GM13977 (cell line): ENCODE measurements around the gene PKN3.

ENCODE experiments used
- DNase-seq: peaks from one replicate; pipeline ENCODE4 v3.0.0; 2012; ENCODE audit warnings: low spot score
- in situ Hi-C: fragments of 300-500 bp; cut with MboI; formaldehyde crosslinking; loops from one replicate; pipeline ENCODE4 v1.12.0; 2022; ENCODE audit warnings: low sequenced_read_pairs, low pct_unique_long_range_greater_than_20kb, mixed read lengths, inconsistent platforms; ENCODE audit not compliant: unreplicated experiment
- TF ChIP-seq, protein P1 (sequence below): IDR thresholded peaks from 2 replicates; pipeline ENCODE4 v1.5.1; 2012; ENCODE audit warnings: mild to moderate bottlenecking, control low read depth; ENCODE audit not compliant: insufficient read depth; ENCODE audit errors: extremely low read depth, missing control alignments

Gene PKN3

DNA sequence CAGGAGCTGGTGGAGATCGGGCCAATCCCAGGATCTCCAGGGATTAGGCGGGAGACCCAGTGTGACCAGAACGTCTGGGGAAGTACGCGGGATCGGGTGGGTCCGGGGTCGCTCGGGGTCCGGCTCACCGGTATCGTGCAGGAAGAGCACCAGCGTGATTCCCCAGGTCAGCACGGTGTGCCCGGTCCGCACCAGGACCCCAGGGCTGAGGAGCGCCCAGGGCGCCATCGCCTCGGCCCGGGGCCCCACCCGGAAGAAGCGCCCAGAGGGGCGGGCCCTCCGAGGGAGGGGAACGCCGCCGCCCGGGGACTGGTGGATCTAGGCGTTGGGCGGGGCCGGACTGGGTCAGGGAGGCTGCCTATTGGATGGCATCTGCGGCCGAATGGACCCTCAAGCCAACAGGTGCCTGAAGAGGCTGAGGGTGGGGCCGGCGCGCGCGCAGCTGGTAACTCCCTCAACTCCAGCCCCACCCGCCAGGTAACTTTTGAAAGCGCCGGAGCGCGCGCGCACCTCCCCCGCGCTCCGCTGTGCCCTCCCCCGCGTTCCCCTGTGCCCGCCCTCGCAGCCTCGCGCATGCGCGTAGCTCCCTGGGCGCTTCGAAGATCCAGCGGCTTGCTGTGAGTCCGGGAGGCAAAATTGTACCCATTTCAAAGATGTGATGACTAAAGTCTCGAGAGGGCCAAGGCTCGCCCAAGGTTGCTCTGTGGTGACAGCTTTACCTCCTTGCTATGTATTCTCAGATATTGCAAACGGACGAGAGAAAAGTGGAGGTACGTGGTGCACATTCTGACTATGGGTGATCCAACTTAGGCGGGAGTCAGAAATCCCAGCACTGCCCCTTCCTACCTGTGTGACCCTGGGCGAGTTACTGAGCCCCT lies 21.8 kb downstream of the PKN3 start, which contains the start of gene ZDHHC12:
Gene ZDHHC12 (minus strand): TSS at position 262 of the 878 bp plus-strand sequence. CDS start 34 bp downstream, at position 228.
- TF ChIP-seq, protein P1, sequence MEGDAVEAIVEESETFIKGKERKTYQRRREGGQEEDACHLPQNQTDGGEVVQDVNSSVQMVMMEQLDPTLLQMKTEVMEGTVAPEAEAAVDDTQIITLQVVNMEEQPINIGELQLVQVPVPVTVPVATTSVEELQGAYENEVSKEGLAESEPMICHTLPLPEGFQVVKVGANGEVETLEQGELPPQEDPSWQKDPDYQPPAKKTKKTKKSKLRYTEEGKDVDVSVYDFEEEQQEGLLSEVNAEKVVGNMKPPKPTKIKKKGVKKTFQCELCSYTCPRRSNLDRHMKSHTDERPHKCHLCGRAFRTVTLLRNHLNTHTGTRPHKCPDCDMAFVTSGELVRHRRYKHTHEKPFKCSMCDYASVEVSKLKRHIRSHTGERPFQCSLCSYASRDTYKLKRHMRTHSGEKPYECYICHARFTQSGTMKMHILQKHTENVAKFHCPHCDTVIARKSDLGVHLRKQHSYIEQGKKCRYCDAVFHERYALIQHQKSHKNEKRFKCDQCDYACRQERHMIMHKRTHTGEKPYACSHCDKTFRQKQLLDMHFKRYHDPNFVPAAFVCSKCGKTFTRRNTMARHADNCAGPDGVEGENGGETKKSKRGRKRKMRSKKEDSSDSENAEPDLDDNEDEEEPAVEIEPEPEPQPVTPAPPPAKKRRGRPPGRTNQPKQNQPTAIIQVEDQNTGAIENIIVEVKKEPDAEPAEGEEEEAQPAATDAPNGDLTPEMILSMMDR, result no peak
- in situ Hi-C loops, result no loop called here
- DNase-seq, result peak; percentile 100

DNA sequence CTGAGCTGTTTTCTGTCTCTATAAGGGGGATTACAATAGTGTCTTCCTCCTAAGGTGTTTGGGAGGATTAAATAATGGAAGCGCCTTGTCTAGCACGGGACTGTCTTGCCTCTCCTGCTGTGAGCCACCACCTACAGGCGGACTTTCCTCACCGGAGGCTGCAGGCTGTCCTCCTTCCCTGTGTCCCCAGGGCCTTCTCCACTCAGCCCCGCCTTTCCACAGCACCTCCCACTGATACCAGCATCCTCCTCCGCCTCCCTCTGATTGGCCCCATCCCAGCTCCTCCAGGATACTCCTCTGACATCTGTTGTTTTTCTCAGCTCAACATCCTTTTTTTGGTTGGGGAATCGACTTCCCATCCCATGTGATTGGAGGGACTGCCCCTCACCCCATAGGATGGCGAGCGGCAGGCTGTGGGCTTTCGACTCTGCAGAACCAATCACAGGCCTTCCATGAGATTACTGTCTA lies 22.5 kb downstream of the PKN3 start:
- TF ChIP-seq, protein P1, result no peak
- peak; percentile 73 for DNase-seq
- in situ Hi-C loops, result no loop called here

- DNase-seq, result no peak
- TF ChIP-seq, protein P1, result no peak
- in situ Hi-C loops, result no loop called here
Measured at GRCh38 chr9:128727640-128728248, 25.4 kb downstream of the PKN3 start.

DNA sequence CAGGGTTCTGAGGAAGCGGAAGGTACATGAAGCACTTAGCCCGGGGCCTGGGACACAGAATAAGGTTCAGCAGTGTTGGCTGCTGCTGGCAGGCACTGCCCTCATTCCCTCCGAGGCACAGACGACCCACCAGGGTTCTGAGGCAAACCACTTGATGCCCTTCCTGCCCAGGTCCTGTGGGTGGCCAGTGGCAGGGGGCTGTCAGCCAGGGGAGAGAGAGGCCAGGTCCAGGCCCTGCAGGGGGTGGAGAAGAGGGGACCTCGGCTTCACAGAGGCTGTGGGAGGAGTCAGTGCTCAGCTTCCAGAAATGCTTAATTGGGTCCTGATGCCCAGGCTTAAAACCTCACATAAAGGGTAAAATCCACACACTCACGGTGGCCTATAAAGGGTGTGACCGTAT lies 26.0 kb downstream of the PKN3 start:
- in situ Hi-C loops, result no loop called here

DNA sequence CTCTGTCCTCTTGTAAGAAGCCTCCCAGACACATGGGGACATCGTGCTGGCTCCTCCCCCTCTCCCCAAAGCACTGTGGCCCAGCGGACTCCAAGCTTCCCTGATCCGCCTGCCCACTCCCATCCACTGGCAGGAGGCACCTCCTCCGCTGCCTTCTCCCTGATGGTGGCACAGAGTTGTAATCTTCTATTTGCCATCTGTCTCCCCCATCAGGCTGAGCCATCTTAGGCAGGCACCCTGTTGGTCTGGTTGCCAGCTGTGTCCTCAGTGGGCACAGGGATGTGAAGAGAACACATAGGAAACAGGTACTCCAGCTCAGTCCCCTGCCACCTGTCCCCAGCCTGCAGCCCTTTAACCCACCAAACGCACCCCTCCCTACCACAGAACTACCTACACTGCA lies 27.0 kb downstream of the PKN3 start:
- TF ChIP-seq, protein P1, result no peak
- in situ Hi-C loops, result no loop called here
- DNase-seq, result no peak

More for the DNA sequence above, 26.0 kb downstream of the PKN3 start:
- DNase-seq, result no peak
- TF ChIP-seq, protein P1, result no peak

DNA sequence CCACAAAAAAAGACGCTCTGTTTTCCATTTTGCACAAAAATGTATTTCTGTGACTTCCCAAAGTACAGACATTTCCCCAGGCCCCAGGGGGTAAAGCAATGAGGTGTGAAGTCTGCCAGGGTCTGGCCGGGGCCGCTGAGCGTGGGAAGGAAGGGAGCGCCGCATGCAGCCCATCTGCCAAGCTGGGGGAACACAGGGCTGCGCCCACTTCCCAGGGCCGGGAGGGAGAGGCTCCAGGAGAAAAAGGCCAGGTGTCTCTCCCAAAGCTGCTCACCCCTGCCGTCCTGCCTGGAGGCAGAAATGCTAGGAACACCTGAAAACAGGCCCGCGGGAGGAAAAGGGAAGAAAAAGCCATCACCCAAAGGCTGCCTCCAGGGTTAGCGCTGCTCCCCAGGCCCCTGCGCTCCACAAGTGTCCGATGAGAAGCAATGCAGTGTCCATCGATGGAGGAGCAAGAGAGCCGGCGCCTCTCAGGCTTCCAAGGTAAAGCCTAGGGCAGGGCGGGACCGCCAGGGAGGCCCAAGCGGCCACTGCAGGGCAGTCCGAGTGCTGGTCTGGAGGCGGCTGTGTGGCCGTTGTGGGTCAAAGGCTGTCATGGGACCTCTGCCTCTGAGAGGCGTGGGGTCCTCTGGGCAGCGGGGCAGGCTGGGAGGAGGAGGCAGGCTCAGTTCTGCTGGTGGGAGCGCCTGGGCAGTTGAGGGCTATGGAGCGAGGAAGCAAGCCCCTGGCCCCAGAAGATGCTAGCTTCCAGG lies 27.6 kb downstream of the PKN3 start:
- DNase-seq, result no peak
- in situ Hi-C loops, result no loop called here

More for the DNA sequence above, 27.6 kb downstream of the PKN3 start:
- TF ChIP-seq, protein P1, result no peak
